HEK293 (cell line): ENCODE measurements around the gene KANSL1.
"Not testable (repeated sequence)": the region's sequence is repeated elsewhere in the genome, so short reads cannot be mapped to it uniquely, and the experiment has no call there.

ENCODE experiments used
- CTCF ChIA-PET: fragments of 350-600 bp; formaldehyde crosslinking; extraction: SDS; loops from one replicate; lab custom pipeline; 2021; ENCODE audit warnings: antibody characterized with exemption; lab: Yijun Ruan, JAX
- POLR2A ChIA-PET: fragments of 300-600 bp; formaldehyde crosslinking; extraction: SDS; loops from one replicate; lab custom pipeline; 2020; ENCODE audit warnings: antibody characterized with exemption, inconsistent platforms; lab: Yijun Ruan, JAX
- H3K27ac ChIP-seq: fragments of 200-500 bp; sonication (Bioruptor generic); 2 replicates; pipeline ENCODE4 v1.5.1; 2014; ENCODE audit warnings: low read depth, low read length, control low read depth, inconsistent platforms; ENCODE audit errors: extremely low read depth
- H3K36me3 ChIP-seq, 2 experiments: fragments of 200-500 bp in 1 of 2; sonication (Bioruptor generic) in 1 of 2; 1 replicate in 1 of 2; 2 replicates in 1 of 2; pipeline ENCODE4 v1.5.1; 2014 to 2017; ENCODE audit warnings: inconsistent platforms in 2 of 2, low read length in 2 of 2; ENCODE audit not compliant: control insufficient read depth in 2 of 2, insufficient read depth in 1 of 2
- H3K4me1 ChIP-seq: fragments of 200-500 bp; sonication (Bioruptor generic); 2 replicates; pipeline ENCODE4 v1.5.1; 2014; ENCODE audit warnings: mild to moderate bottlenecking, low read length, inconsistent platforms; ENCODE audit not compliant: control insufficient read depth, insufficient read depth
- H3K4me3 ChIP-seq: 2 replicates; pipeline ENCODE4 v1.5.1; 2011; ENCODE audit warnings: low read depth, mild to moderate bottlenecking, control low read depth, low read length, moderate library complexity
- H3K9me3 ChIP-seq: fragments of 200-500 bp; sonication (Bioruptor generic); 2 replicates; pipeline ENCODE4 v1.5.1; 2014; ENCODE audit warnings: low read depth, low read length, inconsistent platforms; ENCODE audit not compliant: control insufficient read depth, insufficient read depth
- PRDM1 ChIP-seq: fragments of 450-650 bp; formaldehyde crosslinking; IDR thresholded peaks from 2 replicates; pipeline ENCODE4; 2016; ENCODE audit warnings: missing biosample characterization, missing genetic modification characterization
- REST ChIP-seq: fragments of 450-650 bp; formaldehyde crosslinking; IDR thresholded peaks from 2 replicates; pipeline ENCODE4 v1.5.1; 2016; ENCODE audit warnings: missing biosample characterization, missing genetic modification characterization
- TCF7L2 ChIP-seq: IDR thresholded peaks from 2 replicates; pipeline ENCODE4 v1.6.1; 2011; ENCODE audit warnings: low read depth, mild to moderate bottlenecking, inconsistent platforms, low read length, moderate library complexity, borderline replicate concordance
- ZBTB21 ChIP-seq: fragments of 450-650 bp; formaldehyde crosslinking; IDR thresholded peaks from 2 replicates; pipeline ENCODE4 v1.5.1; 2017; ENCODE audit warnings: missing biosample characterization, missing genetic modification characterization
- ZBTB8A ChIP-seq: fragments of 450-650 bp; formaldehyde crosslinking; IDR thresholded peaks from 2 replicates; pipeline ENCODE4 v1.5.1; 2016; ENCODE audit warnings: missing biosample characterization, missing genetic modification characterization
- ZNF121 ChIP-seq: fragments of 450-650 bp; formaldehyde crosslinking; IDR thresholded peaks from 2 replicates; pipeline ENCODE4 v1.5.1; 2016; ENCODE audit warnings: missing biosample characterization, missing genetic modification characterization
- ZNF133 ChIP-seq: fragments of 450-650 bp; formaldehyde crosslinking; IDR thresholded peaks from 2 replicates; pipeline ENCODE4 v1.5.1; 2016; ENCODE audit warnings: missing biosample characterization, missing genetic modification characterization
- ZNF266 ChIP-seq: fragments of 450-650 bp; formaldehyde crosslinking; IDR thresholded peaks from 2 replicates; pipeline ENCODE4 v1.5.1; 2016; ENCODE audit warnings: missing biosample characterization, missing genetic modification characterization, low read depth
- ZNF311 ChIP-seq: fragments of 450-650 bp; formaldehyde crosslinking; IDR thresholded peaks from 2 replicates; pipeline ENCODE4 v1.5.1; 2017; ENCODE audit warnings: missing biosample characterization, missing genetic modification characterization, borderline replicate concordance
- ZNF335 ChIP-seq: fragments of 450-650 bp; formaldehyde crosslinking; conservative IDR thresholded peaks from 2 replicates; pipeline ENCODE4 v1.5.1; 2016; ENCODE audit warnings: missing biosample characterization, missing genetic modification characterization
- ZNF362 ChIP-seq: fragments of 450-650 bp; formaldehyde crosslinking; IDR thresholded peaks from 2 replicates; pipeline ENCODE4 v1.5.1; 2016; ENCODE audit warnings: missing biosample characterization, missing genetic modification characterization
- ZNF433 ChIP-seq: fragments of 450-650 bp; formaldehyde crosslinking; IDR thresholded peaks from 2 replicates; pipeline ENCODE4 v1.5.1; 2016; ENCODE audit warnings: missing biosample characterization, missing genetic modification characterization, low read depth
- ZNF473 ChIP-seq: fragments of 450-650 bp; formaldehyde crosslinking; IDR thresholded peaks from 2 replicates; pipeline ENCODE4 v1.5.1; 2017; ENCODE audit warnings: missing biosample characterization, missing genetic modification characterization
- ZNF544 ChIP-seq: fragments of 450-650 bp; formaldehyde crosslinking; IDR thresholded peaks from 2 replicates; pipeline ENCODE4 v1.5.0; 2017; ENCODE audit warnings: missing biosample characterization, missing genetic modification characterization
- ZNF548 ChIP-seq: fragments of 450-650 bp; formaldehyde crosslinking; IDR thresholded peaks from 2 replicates; pipeline ENCODE4 v1.5.1; 2016; ENCODE audit warnings: missing biosample characterization, missing genetic modification characterization
- ZNF664 ChIP-seq: fragments of 450-650 bp; formaldehyde crosslinking; IDR thresholded peaks from 2 replicates; pipeline ENCODE4 v1.5.1; 2016; ENCODE audit warnings: missing biosample characterization, missing genetic modification characterization
- ZNF768 ChIP-seq: fragments of 450-650 bp; formaldehyde crosslinking; IDR thresholded peaks from 2 replicates; pipeline ENCODE4 v1.5.1; 2018; ENCODE audit warnings: missing biosample characterization, mild to moderate bottlenecking, missing genetic modification characterization
- ZSCAN16 ChIP-seq: fragments of 450-650 bp; formaldehyde crosslinking; IDR thresholded peaks from 2 replicates; pipeline ENCODE4 v1.5.1; 2016; ENCODE audit warnings: missing biosample characterization, missing genetic modification characterization
- ZXDB ChIP-seq: fragments of 450-650 bp; formaldehyde crosslinking; IDR thresholded peaks from 2 replicates; pipeline ENCODE4 v1.5.1; 2016; ENCODE audit warnings: missing biosample characterization, missing genetic modification characterization

The KANSL1 gene

DNA sequence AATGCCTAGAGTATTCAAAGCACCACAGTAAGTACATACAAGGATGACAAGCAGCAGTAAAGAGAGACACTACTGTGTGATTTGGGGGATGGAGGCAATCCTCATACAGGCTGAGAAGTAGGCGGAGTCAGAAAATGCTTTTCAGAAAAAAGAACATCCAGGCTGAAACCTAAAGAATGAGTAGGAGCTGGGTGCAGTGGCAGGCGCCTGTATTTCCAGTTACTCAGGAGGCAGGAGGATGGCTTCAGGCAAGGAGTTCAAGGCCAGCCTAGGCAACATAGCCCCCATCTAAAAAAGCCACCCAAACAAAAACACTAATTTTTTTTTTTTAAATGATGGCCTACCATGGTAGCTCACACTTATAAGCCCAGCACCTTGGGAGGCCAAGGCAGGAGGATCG is 10.3 kb downstream of the KANSL1 start (continued):
- 0 out of 2 replicates have a peak, but pooled peaks have one; percentile 51 for TF ChIP-seq ZNF362
- TF ChIP-seq ZNF133 (tag by site-specific recombination), result no peak
- no peak for TF ChIP-seq ZNF335 (tag by site-specific recombination)
- no peak for TF ChIP-seq ZNF544 (tag by site-specific recombination)
- 0 out of 2 replicates have a peak, but pooled peaks have one; percentile 5 for TF ChIP-seq ZXDB
- TF ChIP-seq TCF7L2, result no peak
- no peak for TF ChIP-seq ZBTB8A (tag by site-specific recombination)
- no peak for TF ChIP-seq ZNF311 (tag by site-specific recombination)
- TF ChIP-seq, all 188 proteins: peak for 6

GRCh38 chr17:46181940-46182339 is 11.3 kb downstream of the KANSL1 start:
- TF ChIP-seq ZNF473 (tag by site-specific recombination), result no peak
- no peak for TF ChIP-seq REST (tag by site-specific recombination)
- no peak for TF ChIP-seq ZBTB21 (tag by site-specific recombination)
- TF ChIP-seq ZNF433 (tag by site-specific recombination), result no peak
- TF ChIP-seq ZNF266 (tag by site-specific recombination), result no peak
- no peak for TF ChIP-seq ZSCAN16 (tag by site-specific recombination)
- no peak for TF ChIP-seq ZNF768
- no peak for TF ChIP-seq ZNF548
- TF ChIP-seq ZNF121 (tag by site-specific recombination), result no peak
- TF ChIP-seq ZNF664 (tag by site-specific recombination), result no peak
- H3K9me3 ChIP-seq, result no peaks in the 10 kb centered on the region
- CTCF ChIA-PET, result interaction anchor here (0.6 to 3.0 kb wide), 3 partner anchors 10 to 202 kb away, joined by 3 to 14 read pairs (median 5); partner anchors contain the start of gene KANSL1
- peaks cover 50% of the 10 kb centered on the region for H3K4me1 ChIP-seq
- no peak overlapping the region for H3K27ac ChIP-seq
- no peaks in the 10 kb centered on the region; a peak in 1 of 3 replicates for H3K36me3 ChIP-seq
- no peak overlapping the region for H3K4me3 ChIP-seq
- POLR2A ChIA-PET, result no interaction called here

DNA sequence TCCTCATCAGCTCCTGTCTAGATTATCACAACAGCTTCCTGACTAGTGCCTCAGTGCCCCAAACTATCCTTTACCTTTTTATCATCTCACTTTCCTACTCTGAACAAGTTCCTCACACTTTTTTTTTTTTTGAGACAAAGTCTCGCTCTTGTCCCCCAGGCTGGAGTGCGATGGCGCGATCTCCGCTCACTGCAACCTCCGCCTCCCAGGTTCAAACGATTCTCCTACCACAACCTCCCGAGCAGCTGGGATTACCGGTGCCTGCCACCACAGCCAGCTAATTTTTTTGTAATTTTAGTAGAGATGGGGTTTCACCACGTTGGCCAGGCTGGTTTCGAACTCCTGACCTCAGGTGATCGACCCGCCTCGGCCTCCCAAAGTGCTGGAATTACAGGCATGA is 11.9 kb downstream of the KANSL1 start:
- CTCF ChIA-PET, result interaction anchor here (0.7 to 3.0 kb wide), 3 partner anchors 9 to 32 kb away, joined by 3 to 14 read pairs (median 5); partner anchors contain the start of gene KANSL1
- H3K36me3 ChIP-seq, H3K27ac ChIP-seq, H3K9me3 ChIP-seq, H3K4me3 ChIP-seq: not testable (repeated sequence)
- 0 out of 2 replicates have a peak, but pooled peaks have one; percentile 1 for TF ChIP-seq PRDM1 (tag by site-specific recombination)
- H3K4me1 ChIP-seq, result peaks cover 51% of the 10 kb centered on the region
- POLR2A ChIA-PET, result interaction anchor here (1.0 kb wide), 2 partner anchors 76 to 90 kb away, joined by 3 read pairs; no protein-coding TSS in a partner anchor
